Hepatocyte (in vitro differentiated cells): ENCODE data around the gene C19orf44. TPM values are rescaled to one million over a fixed set of nuclear protein-coding genes. Genes with fewer than 3 reads are reported as not detected.
"Not testable (repeated sequence)": the region's sequence is repeated elsewhere in the genome, so short reads cannot be mapped to it uniquely, and the experiment has no call there.

Source experiments
- DNase-seq: peaks from one replicate; pipeline ENCODE4 v3.0.0-alpha.2; 2016; ENCODE audit warnings: low spot score
- H2AFZ ChIP-seq: fragments of 200-600 bp; sonication (generic); 2 replicates; pipeline ENCODE4 v1.6.0; 2016; ENCODE audit warnings: antibody characterized with exemption, mild to moderate bottlenecking
- H3K27ac ChIP-seq: fragments of 200-600 bp; sonication (generic); 2 replicates; pipeline ENCODE4 v1.5.1; 2016; ENCODE audit warnings: mild to moderate bottlenecking
- H3K27me3 ChIP-seq: fragments of 200-600 bp; sonication (generic); 2 replicates; pipeline ENCODE4 v1.6.1; 2016
- H3K36me3 ChIP-seq: fragments of 200-600 bp; sonication (generic); replicated peaks from 2 replicates; pipeline ENCODE4 v1.5.1; 2016; ENCODE audit warnings: low read depth; ENCODE audit not compliant: insufficient read depth
- H3K4me1 ChIP-seq: fragments of 200-600 bp; sonication (generic); 2 replicates; pipeline ENCODE4 v1.5.1; 2016; ENCODE audit warnings: mild to moderate bottlenecking, moderate library complexity; ENCODE audit not compliant: insufficient read depth
- H3K4me2 ChIP-seq: fragments of 200-600 bp; sonication (generic); 2 replicates; pipeline ENCODE4 v1.6.0; 2016
- H3K4me3 ChIP-seq: fragments of 200-600 bp; sonication (generic); 2 replicates; pipeline ENCODE4 v1.5.1; 2016; ENCODE audit warnings: mild to moderate bottlenecking
- H3K79me2 ChIP-seq: fragments of 200-600 bp; sonication (generic); 2 replicates; pipeline ENCODE4 v1.6.0; 2017; ENCODE audit warnings: mild to moderate bottlenecking
- H3K9me2 ChIP-seq: fragments of 200-600 bp; sonication (generic); replicated peaks from 2 replicates; pipeline ENCODE4 v1.6.0; 2017; ENCODE audit warnings: mild to moderate bottlenecking; ENCODE audit not compliant: insufficient read depth
- H3K9me3 ChIP-seq: fragments of 200-600 bp; sonication (generic); 2 replicates; pipeline ENCODE4 v1.5.1; 2016; ENCODE audit warnings: low read depth, mild to moderate bottlenecking
- H4K20me1 ChIP-seq: fragments of 200-600 bp; sonication (generic); 2 replicates; pipeline ENCODE4 v1.6.0; 2016; ENCODE audit warnings: mild to moderate bottlenecking; ENCODE audit not compliant: insufficient read depth, poor library complexity, severe bottlenecking
- CTCF ChIP-seq: fragments of 200-600 bp; sonication (generic); IDR thresholded peaks from 2 replicates; pipeline ENCODE4 v1.5.1; 2016; ENCODE audit warnings: antibody characterized with exemption, mild to moderate bottlenecking; ENCODE audit not compliant: poor library complexity
- EZH2 ChIP-seq: fragments of 200-600 bp; sonication (generic); IDR thresholded peaks from 2 replicates; pipeline ENCODE4 v1.6.1; 2016; ENCODE audit warnings: antibody characterized with exemption, mild to moderate bottlenecking, borderline replicate concordance
- EZH2phosphoT487 ChIP-seq: fragments of 200-600 bp; sonication (generic); IDR thresholded peaks from one replicate; pipeline ENCODE4 v1.6.1; 2018; ENCODE audit warnings: antibody characterized with exemption, mild to moderate bottlenecking, low read depth, moderate library complexity; ENCODE audit not compliant: unreplicated experiment, severe bottlenecking
- whole genome bisulfite sequencing: methylation state at CpG from one replicate; pipeline ENCODE4 v1.1.6; 2016; ENCODE audit warnings: low lambda C conversion rate; ENCODE audit errors: missing lambda C conversion rate; 5-methylcytosine and 5-hydroxymethylcytosine counted together
- polyA plus RNA-seq: library from polyadenylated mRNA; unstranded; fragments of >200 nt; fragmentation: Nextera tagmentation; extraction: Ambion mirVana; gene quantifications from 2 replicates; pipeline ENCODE4 v1.2.1, GENCODE V29; 2016
- total RNA-seq: library from RNA; depleted of rRNA; stranded (reverse); fragments of >200 nt; gene quantifications from 2 replicates; pipeline ENCODE4 v1.2.3, GENCODE V29; 2014

C19orf44 gene
- total and polyA plus RNA-seq, 2 experiments from 2014 or later = 2.9 to 3.0 TPM

- H3K4me3 ChIP-seq = no peak overlapping the region
- H3K4me2 ChIP-seq = no peak overlapping the region
- H3K36me3 ChIP-seq = no peaks in the 10 kb centered on the region
- H3K4me1 ChIP-seq = peaks cover 14% of the 10 kb centered on the region
- H3K9me3 ChIP-seq = no peaks in the 10 kb centered on the region
- no peak for DNase-seq
- TF ChIP-seq CTCF (no peak), EZH2 (no peak), EZH2phosphoT487 (no peak)
- 95% methylated on average over 13 of the region's 13 CpGs for WGBS
- no peaks in the 10 kb centered on the region for H3K9me2 ChIP-seq
- peaks cover 17% of the 10 kb centered on the region for H4K20me1 ChIP-seq
- no peak overlapping the region for H2AFZ ChIP-seq
- H3K27me3 ChIP-seq = no peaks in the 10 kb centered on the region
- peaks cover 26% of the 10 kb centered on the region for H3K79me2 ChIP-seq
- H3K27ac ChIP-seq = no peak overlapping the region
These were observed 22.3 kb upstream of the C19orf44 start for GRCh38 chr19:16473875-16474392.

- Histone ChIP-seq H3K4me1 (no peaks in the 10 kb centered on the region), H3K27me3 (no peaks in the 10 kb centered on the region), H3K79me2 (peaks cover 1% of the 10 kb centered on the region), H3K9me2 (no peaks in the 10 kb centered on the region), H3K27ac (no peak overlapping the region), H3K9me3 (no peaks in the 10 kb centered on the region), H3K4me2 (no peak overlapping the region), H4K20me1 (no peaks in the 10 kb centered on the region), H3K36me3 (no peaks in the 10 kb centered on the region), H3K4me3 (no peak overlapping the region), H2AFZ (no peak overlapping the region)
- TF ChIP-seq EZH2 (no peak), EZH2phosphoT487 (no peak), CTCF (no peak)
- no peak for DNase-seq
- 60% methylated on average over 3 of the region's 3 CpGs for WGBS
These were observed 19.8 kb upstream of the C19orf44 start for GRCh38 chr19:16476401-16476800.

- Histone ChIP-seq H3K27ac (no peak overlapping the region), H3K9me2 (no peaks in the 10 kb centered on the region), H3K4me1 (no peaks in the 10 kb centered on the region), H3K79me2 (no peaks in the 10 kb centered on the region), H3K4me2 (no peak overlapping the region), H3K9me3 (no peaks in the 10 kb centered on the region), H3K36me3 (no peaks in the 10 kb centered on the region), H3K27me3 (no peaks in the 10 kb centered on the region), H2AFZ (no peak overlapping the region), H3K4me3 (no peak overlapping the region), H4K20me1 (no peaks in the 10 kb centered on the region)
- WGBS = 100% methylated on average over 1 of the region's 1 CpG
- DNase-seq = no peak
- TF ChIP-seq EZH2phosphoT487 = no peak
- no peak for TF ChIP-seq EZH2
- no peak for TF ChIP-seq CTCF
These were observed 18.9 kb upstream of the C19orf44 start for GRCh38 chr19:16477311-16477710.

- no peak overlapping the region for H3K4me2 ChIP-seq
- no peaks in the 10 kb centered on the region for H3K36me3 ChIP-seq
- no peaks in the 10 kb centered on the region for H4K20me1 ChIP-seq
- TF ChIP-seq EZH2 (no peak), EZH2phosphoT487 (no peak), CTCF (no peak)
- no peaks in the 10 kb centered on the region for H3K9me2 ChIP-seq
- no peak overlapping the region for H3K4me3 ChIP-seq
- no peaks in the 10 kb centered on the region for H3K79me2 ChIP-seq
- no peak overlapping the region for H3K27ac ChIP-seq
- 88% methylated on average over 7 of the region's 7 CpGs for WGBS
- no peaks in the 10 kb centered on the region for H3K9me3 ChIP-seq
- no peaks in the 10 kb centered on the region for H3K4me1 ChIP-seq
- DNase-seq = no peak
- no peaks in the 10 kb centered on the region for H3K27me3 ChIP-seq
- H2AFZ ChIP-seq = no peak overlapping the region
These were observed 13.4 kb upstream of the C19orf44 start for GRCh38 chr19:16482745-16483144.

GRCh38 chr19:16486476-16486875, 9.7 kb upstream of the C19orf44 start:
- 91% methylated on average over 4 of the region's 4 CpGs for WGBS
- not testable (repeated sequence) for H3K27ac ChIP-seq, H3K4me3 ChIP-seq, H2AFZ ChIP-seq, DNase-seq, H3K27me3 ChIP-seq, H3K9me3 ChIP-seq, H4K20me1 ChIP-seq, H3K9me2 ChIP-seq, H3K36me3 ChIP-seq, H3K79me2 ChIP-seq, H3K4me1 ChIP-seq, H3K4me2 ChIP-seq
